ENCODE measurements around the gene MYT1.

DNA sequence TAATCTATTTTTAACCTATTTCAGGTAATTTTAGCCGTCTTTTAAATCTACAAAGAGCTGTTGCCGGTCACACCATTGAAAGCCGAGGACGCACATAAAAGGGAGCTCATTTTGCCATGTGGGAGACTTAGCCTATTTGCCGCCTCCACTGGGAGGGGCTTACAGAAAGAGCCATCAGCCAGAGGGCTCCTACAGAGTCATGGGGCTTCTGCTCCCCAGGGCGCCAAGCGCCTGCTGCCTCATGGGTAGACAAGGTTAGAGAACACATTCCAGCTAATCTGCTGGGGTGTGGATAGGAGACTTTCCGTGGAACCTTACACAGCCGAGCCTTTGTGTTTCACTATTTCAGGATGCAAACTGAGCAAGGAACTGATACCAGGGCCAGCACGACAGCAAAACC is 103.9 kb downstream of the MYT1 start:
- TF ChIP-seq POLR2A (IDR thresholded peaks at IDR 0.05) (no peak), CTCF (IDR thresholded peaks at IDR 0.05) (no peak), POLR2AphosphoS5 (IDR thresholded peaks at IDR 0.05) (no peak)

All from breast epithelium (tissue), 3 donors.